ENCODE measurements around the gene PLA2G10. TPM values are rescaled to one million over a fixed set of nuclear protein-coding genes. Genes with fewer than 3 reads are reported as not detected.

Gene PLA2G10
- total RNA-seq, 1 donor from 2014 or later = not detected

DNA sequence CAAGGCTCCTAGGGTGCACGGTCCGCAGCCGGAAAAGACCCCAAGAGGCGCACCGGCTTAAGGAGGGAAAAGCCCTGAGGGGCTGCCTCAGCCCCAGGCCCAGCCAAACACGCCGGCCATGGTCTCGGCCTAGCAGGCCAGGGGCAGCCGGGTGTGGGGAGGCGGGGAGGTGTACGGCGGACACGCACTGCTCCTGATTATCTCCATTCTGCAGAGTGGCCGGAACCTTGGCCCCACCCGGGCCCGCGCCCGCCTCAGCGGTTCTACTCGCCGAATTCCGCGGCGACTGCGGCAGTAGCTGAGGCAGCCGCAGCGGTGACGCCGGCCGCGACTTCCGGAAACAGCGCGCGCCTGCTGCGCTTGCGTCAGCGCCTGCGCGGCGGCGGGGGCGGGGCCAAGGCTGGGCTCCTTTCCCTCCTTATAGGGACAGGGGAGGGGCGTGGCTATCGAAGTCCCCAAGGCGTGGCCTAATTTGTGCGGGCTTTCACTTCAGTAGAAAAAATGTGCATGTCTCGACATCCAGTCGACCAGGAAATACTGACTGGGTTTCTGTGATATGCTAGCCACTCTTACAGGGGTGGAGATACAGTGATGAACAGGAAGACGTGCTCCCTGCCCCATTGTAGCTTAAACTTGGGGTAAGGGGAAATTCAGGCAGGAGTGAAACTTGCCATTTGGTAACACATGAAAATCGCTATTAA is 64.0 kb downstream of the PLA2G10 start, which contains the start of gene PARN:
PARN (minus strand) TSS at position 342 of the 701 bp plus-strand sequence; CDS start at position 207, 135 bp downstream.
- Histone ChIP-seq H3K4me3 (peak within 1 kb of the TSS; percentile 89), H3K4me2 (peak within 1 kb of the TSS; percentile 95), H2AFZ (replicated peaks) (peak within 1 kb of the TSS; percentile 90), H3K27ac (peak within 1 kb of the TSS; percentile 71), H3K9ac (peak within 1 kb of the TSS; percentile 91), H3K9me3 (ENCODE audit: low read depth) (no peaks in the 10 kb centered on the region), H3K27me3 (no peaks in the 10 kb centered on the region), H3K36me3 (peaks cover 6% of the 10 kb centered on the region), H3K4me1 (peaks cover 17% of the 10 kb centered on the region), H3F3A (ENCODE audit: low read depth) (peaks cover 26% of the 10 kb centered on the region), H3K79me2 (ENCODE audit: low read depth) (peaks cover 44% of the 10 kb centered on the region), H4K20me1 (ENCODE audit: low read depth) (peaks cover 19% of the 10 kb centered on the region)
- peak within 1 kb of the TSS; percentile 96 for H3K4me3 Mint-ChIP-seq
- peak; percentile 98 for DNase-seq (ENCODE audit: low spot score)
- H3K27me3 Mint-ChIP-seq (ENCODE audit: insufficient read depth, low read depth) = no peaks in the 10 kb centered on the region
- H3K4me1 Mint-ChIP-seq = peaks cover 26% of the 10 kb centered on the region
- H3K9me3 Mint-ChIP-seq = no peaks in the 10 kb centered on the region
- peak within 1 kb of the TSS; percentile 98 for H3K27ac Mint-ChIP-seq
- peaks cover 7% of the 10 kb centered on the region for H3K36me3 Mint-ChIP-seq
- no peak for TF ChIP-seq EZH2phosphoT487 (IDR thresholded peaks at IDR 0.05)
- TF ChIP-seq, protein P1, sequence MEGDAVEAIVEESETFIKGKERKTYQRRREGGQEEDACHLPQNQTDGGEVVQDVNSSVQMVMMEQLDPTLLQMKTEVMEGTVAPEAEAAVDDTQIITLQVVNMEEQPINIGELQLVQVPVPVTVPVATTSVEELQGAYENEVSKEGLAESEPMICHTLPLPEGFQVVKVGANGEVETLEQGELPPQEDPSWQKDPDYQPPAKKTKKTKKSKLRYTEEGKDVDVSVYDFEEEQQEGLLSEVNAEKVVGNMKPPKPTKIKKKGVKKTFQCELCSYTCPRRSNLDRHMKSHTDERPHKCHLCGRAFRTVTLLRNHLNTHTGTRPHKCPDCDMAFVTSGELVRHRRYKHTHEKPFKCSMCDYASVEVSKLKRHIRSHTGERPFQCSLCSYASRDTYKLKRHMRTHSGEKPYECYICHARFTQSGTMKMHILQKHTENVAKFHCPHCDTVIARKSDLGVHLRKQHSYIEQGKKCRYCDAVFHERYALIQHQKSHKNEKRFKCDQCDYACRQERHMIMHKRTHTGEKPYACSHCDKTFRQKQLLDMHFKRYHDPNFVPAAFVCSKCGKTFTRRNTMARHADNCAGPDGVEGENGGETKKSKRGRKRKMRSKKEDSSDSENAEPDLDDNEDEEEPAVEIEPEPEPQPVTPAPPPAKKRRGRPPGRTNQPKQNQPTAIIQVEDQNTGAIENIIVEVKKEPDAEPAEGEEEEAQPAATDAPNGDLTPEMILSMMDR (IDR thresholded peaks at IDR 0.05) = no peak

DNA sequence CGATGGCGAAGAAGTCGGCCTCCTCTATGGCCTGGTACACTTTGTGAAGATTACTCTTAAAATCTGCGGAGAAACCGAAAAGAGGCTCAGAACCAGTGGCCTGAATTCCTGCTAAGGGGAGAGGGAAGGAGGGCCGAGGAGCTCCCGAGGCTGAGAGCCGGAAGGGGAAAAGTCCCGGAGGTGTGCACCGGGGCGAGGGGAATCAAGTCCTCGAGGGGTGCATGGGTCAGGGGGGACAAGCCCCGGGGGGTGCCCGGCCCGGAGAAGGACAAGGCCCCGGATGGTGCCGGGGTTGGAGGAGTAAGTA is 64.5 kb downstream of the PLA2G10 start:
- H3K9me3 Mint-ChIP-seq = no peaks in the 10 kb centered on the region
- peak overlapping the region; percentile 71 for H3K27ac ChIP-seq
- peak overlapping the region; percentile 89 for H3K4me3 ChIP-seq
- TF ChIP-seq EZH2 (IDR thresholded peaks at IDR 0.05) (no peak), EZH2phosphoT487 (IDR thresholded peaks at IDR 0.05) (no peak)
- TF ChIP-seq, protein P1 (IDR thresholded peaks at IDR 0.05) = no peak
- H3K36me3 Mint-ChIP-seq = peaks cover 7% of the 10 kb centered on the region
- H3F3A ChIP-seq (ENCODE audit: low read depth) = peaks cover 21% of the 10 kb centered on the region
- H3K27me3 ChIP-seq = no peaks in the 10 kb centered on the region
- peaks cover 13% of the 10 kb centered on the region for H3K4me1 ChIP-seq
- peaks cover 6% of the 10 kb centered on the region for H3K36me3 ChIP-seq
- peaks cover 23% of the 10 kb centered on the region for H3K4me1 Mint-ChIP-seq
- DNase-seq (ENCODE audit: low spot score) = no peak
- peak overlapping the region; percentile 39 for H2AFZ ChIP-seq (replicated peaks)
- peaks cover 39% of the 10 kb centered on the region for H3K79me2 ChIP-seq (ENCODE audit: low read depth)
- H3K27ac Mint-ChIP-seq = peak overlapping the region; percentile 98
- H3K9me3 ChIP-seq (ENCODE audit: low read depth) = no peaks in the 10 kb centered on the region
- peaks cover 14% of the 10 kb centered on the region for H4K20me1 ChIP-seq (ENCODE audit: low read depth)
- no peaks in the 10 kb centered on the region for H3K27me3 Mint-ChIP-seq (ENCODE audit: insufficient read depth, low read depth)
- H3K4me2 ChIP-seq = peak overlapping the region; percentile 95
- peak overlapping the region; percentile 96 for H3K4me3 Mint-ChIP-seq
- peak overlapping the region; percentile 91 for H3K9ac ChIP-seq

DNA sequence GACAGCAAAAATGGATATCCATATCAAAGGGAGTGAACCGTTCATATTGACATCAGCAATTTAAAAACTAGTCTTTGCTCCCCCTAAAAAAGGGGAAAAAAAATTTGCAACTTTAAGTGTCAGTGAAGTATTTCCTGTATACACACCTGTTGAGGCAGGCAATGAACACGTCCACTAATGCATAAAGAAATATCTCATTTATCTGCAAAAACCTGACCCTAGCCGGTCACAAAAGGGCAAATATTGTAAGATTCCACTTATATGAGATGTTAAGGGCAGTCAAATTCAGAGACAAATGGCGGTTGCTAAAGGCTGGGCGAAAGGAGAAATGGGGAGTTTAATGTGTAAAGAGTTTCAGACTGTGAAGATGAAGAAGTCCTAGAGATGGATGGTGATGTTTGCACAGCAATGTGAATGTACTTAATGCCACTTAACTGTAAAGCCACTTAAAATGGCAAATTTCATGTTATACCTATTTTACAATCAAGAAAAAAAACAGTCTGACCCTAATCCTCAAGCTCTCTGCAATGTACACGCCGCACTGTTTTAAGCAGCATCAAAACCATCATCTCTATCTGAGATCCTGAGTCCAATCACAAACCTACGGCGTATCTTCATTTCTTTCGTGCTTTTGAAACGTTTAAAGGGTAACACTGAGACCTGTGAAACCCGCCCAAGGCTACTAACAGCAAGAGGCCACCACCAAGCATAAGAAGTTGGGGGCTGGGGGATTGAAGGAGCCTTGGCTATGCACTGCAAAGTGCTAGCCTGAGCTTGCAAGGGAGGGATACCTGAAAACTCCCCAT is 65.1 kb downstream of the PLA2G10 start:
- peak overlapping the region; percentile 89 for H3K4me3 ChIP-seq
- Mint-ChIP-seq H3K27ac (peak overlapping the region; percentile 98), H3K4me1 (peaks cover 17% of the 10 kb centered on the region), H3K27me3 (ENCODE audit: insufficient read depth, low read depth) (no peaks in the 10 kb centered on the region), H3K36me3 (peaks cover 7% of the 10 kb centered on the region), H3K4me3 (peak overlapping the region; percentile 96), H3K9me3 (no peaks in the 10 kb centered on the region)
- no peaks in the 10 kb centered on the region for H3K27me3 ChIP-seq
- H3K9me3 ChIP-seq (ENCODE audit: low read depth) = no peaks in the 10 kb centered on the region
- H3K4me2 ChIP-seq = peak overlapping the region; percentile 95
- peaks cover 16% of the 10 kb centered on the region for H3F3A ChIP-seq (ENCODE audit: low read depth)
- TF ChIP-seq EZH2phosphoT487 (IDR thresholded peaks at IDR 0.05) (no peak), EZH2 (IDR thresholded peaks at IDR 0.05) (no peak)
- TF ChIP-seq, protein P1 (IDR thresholded peaks at IDR 0.05) = no peak
- peak overlapping the region; percentile 39 for H2AFZ ChIP-seq (replicated peaks)
- peak overlapping the region; percentile 71 for H3K27ac ChIP-seq
- H3K4me1 ChIP-seq = peaks cover 9% of the 10 kb centered on the region
- peak overlapping the region; percentile 91 for H3K9ac ChIP-seq
- H3K79me2 ChIP-seq (ENCODE audit: low read depth) = peaks cover 34% of the 10 kb centered on the region
- DNase-seq (ENCODE audit: low spot score) = no peak
- H3K36me3 ChIP-seq = peaks cover 6% of the 10 kb centered on the region
- H4K20me1 ChIP-seq (ENCODE audit: low read depth) = peaks cover 8% of the 10 kb centered on the region
